ENCODE results near the gene CACNA1C. TPM values are rescaled to one million over a fixed set of nuclear protein-coding genes. Genes with fewer than 3 reads are reported as not detected.

Gene CACNA1C
- total and polyA plus RNA-seq, 10 of the 15 experiments (the other 5 are each of a cell fraction or from before 2014, with no cell fraction given) = under 0.01 to 0.15 (median 0.09) TPM; not detected in 5

DNA sequence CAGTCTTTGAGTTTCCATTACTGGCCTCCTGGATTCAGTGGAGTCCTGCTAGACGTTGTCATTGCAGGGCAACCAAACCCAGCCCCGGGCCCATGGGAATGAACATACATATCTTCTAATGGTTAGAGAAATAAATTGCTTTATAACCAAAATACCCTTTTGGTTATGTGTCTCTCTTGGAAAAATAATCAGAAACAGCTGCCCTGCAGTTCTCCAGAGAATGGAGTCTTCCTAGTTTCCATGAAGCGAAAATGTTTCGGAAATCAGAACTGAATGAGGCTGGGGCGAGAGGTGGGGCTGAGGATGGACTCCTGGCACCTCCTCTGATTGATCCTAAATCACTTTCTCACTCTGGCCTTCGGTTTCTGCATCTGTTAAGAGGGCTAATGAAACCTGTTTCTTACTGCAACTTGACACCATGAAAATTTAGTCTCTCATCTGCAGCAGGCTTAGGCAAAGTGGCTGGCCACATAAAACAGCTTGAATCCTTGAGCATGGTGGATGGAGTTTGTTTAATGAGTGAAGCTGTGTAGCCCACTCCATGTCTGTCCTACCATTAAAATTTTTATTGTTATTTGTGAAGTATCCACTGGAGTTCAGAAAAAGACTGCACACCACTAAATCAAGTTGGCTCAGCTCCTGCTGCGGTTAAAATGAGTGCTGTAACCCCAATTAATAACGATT lies 198.9 kb downstream of the CACNA1C start:
- H3K4me1 ChIP-seq (ENCODE audit: control insufficient read depth, insufficient read depth, low read length) = peaks cover 31% of the 10 kb centered on the region
- 76% methylated on average over 8 of the region's 8 CpGs for WGBS (ENCODE audit: insufficient coverage, insufficient replicate concordance, low lambda C conversion rate, missing lambda C conversion rate)
- TF ChIP-seq RBBP5 (conservative IDR thresholded peaks at IDR 0.05) (no peak), NRF1 (conservative IDR thresholded peaks at IDR 0.05; ENCODE audit: low read depth, low read length) (no peak), HDAC6 (IDR thresholded peaks at IDR 0.05; ENCODE audit: unreplicated experiment) (no peak), GATAD2B (conservative IDR thresholded peaks at IDR 0.05; ENCODE audit: low read depth) (no peak), KDM1A (IDR thresholded peaks at IDR 0.05; ENCODE audit: borderline replicate concordance) (no peak), SREBF2 (IDR thresholded peaks at IDR 0.05; ENCODE audit: low read length) (no peak), KAT2A (conservative IDR thresholded peaks at IDR 0.05; ENCODE audit: control insufficient read depth, low read depth, low read length) (no peak), TAF1 (IDR thresholded peaks at IDR 0.05; ENCODE audit: borderline replicate concordance, low read depth, low read length) (no peak), ZNF622 (IDR thresholded peaks at IDR 0.05) (no peak), ZNF207 (IDR thresholded peaks at IDR 0.05; ENCODE audit: borderline replicate concordance) (no peak), MTA3 (IDR thresholded peaks at IDR 0.05; ENCODE audit: borderline replicate concordance, low read length) (no peak), TARDBP (IDR thresholded peaks at IDR 0.05; ENCODE audit: borderline replicate concordance) (no peak), TCF7 (IDR thresholded peaks at IDR 0.05; ENCODE audit: borderline replicate concordance) (no peak), SMARCA5 (IDR thresholded peaks at IDR 0.05) (no peak), BACH1 (IDR thresholded peaks at IDR 0.05; ENCODE audit: borderline replicate concordance) (no peak)
- TF ChIP-seq, protein P1, sequence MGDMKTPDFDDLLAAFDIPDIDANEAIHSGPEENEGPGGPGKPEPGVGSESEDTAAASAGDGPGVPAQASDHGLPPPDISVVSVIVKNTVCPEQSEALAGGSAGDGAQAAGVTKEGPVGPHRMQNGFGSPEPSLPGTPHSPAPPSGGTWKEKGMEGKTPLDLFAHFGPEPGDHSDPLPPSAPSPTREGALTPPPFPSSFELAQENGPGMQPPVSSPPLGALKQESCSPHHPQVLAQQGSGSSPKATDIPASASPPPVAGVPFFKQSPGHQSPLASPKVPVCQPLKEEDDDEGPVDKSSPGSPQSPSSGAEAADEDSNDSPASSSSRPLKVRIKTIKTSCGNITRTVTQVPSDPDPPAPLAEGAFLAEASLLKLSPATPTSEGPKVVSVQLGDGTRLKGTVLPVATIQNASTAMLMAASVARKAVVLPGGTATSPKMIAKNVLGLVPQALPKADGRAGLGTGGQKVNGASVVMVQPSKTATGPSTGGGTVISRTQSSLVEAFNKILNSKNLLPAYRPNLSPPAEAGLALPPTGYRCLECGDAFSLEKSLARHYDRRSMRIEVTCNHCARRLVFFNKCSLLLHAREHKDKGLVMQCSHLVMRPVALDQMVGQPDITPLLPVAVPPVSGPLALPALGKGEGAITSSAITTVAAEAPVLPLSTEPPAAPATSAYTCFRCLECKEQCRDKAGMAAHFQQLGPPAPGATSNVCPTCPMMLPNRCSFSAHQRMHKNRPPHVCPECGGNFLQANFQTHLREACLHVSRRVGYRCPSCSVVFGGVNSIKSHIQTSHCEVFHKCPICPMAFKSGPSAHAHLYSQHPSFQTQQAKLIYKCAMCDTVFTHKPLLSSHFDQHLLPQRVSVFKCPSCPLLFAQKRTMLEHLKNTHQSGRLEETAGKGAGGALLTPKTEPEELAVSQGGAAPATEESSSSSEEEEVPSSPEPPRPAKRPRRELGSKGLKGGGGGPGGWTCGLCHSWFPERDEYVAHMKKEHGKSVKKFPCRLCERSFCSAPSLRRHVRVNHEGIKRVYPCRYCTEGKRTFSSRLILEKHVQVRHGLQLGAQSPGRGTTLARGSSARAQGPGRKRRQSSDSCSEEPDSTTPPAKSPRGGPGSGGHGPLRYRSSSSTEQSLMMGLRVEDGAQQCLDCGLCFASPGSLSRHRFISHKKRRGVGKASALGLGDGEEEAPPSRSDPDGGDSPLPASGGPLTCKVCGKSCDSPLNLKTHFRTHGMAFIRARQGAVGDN (IDR thresholded peaks at IDR 0.05) = no peak
- TF ChIP-seq, protein P2, sequence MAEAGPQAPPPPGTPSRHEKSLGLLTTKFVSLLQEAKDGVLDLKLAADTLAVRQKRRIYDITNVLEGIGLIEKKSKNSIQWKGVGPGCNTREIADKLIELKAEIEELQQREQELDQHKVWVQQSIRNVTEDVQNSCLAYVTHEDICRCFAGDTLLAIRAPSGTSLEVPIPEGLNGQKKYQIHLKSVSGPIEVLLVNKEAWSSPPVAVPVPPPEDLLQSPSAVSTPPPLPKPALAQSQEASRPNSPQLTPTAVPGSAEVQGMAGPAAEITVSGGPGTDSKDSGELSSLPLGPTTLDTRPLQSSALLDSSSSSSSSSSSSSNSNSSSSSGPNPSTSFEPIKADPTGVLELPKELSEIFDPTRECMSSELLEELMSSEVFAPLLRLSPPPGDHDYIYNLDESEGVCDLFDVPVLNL (IDR thresholded peaks at IDR 0.05; ENCODE audit: low read depth, low read length) = no peak
- TF ChIP-seq, protein P3, sequence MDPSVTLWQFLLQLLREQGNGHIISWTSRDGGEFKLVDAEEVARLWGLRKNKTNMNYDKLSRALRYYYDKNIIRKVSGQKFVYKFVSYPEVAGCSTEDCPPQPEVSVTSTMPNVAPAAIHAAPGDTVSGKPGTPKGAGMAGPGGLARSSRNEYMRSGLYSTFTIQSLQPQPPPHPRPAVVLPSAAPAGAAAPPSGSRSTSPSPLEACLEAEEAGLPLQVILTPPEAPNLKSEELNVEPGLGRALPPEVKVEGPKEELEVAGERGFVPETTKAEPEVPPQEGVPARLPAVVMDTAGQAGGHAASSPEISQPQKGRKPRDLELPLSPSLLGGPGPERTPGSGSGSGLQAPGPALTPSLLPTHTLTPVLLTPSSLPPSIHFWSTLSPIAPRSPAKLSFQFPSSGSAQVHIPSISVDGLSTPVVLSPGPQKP (IDR thresholded peaks at IDR 0.05; ENCODE audit: low read depth, low read length) = no peak
- TF ChIP-seq, protein P4, sequence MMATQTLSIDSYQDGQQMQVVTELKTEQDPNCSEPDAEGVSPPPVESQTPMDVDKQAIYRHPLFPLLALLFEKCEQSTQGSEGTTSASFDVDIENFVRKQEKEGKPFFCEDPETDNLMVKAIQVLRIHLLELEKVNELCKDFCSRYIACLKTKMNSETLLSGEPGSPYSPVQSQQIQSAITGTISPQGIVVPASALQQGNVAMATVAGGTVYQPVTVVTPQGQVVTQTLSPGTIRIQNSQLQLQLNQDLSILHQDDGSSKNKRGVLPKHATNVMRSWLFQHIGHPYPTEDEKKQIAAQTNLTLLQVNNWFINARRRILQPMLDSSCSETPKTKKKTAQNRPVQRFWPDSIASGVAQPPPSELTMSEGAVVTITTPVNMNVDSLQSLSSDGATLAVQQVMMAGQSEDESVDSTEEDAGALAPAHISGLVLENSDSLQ (IDR thresholded peaks at IDR 0.05) = no peak

More for the DNA sequence above, 198.9 kb downstream of the CACNA1C start:
- FAIRE-seq = no peak
- Histone ChIP-seq H4K20me1 (ENCODE audit: control insufficient read depth, insufficient read depth) (no peaks in the 10 kb centered on the region), H3K27ac (ENCODE audit: control insufficient read depth, insufficient read depth) (no peak overlapping the region), H3K27me3 (replicated peaks in 1 of 2; ENCODE audit: control insufficient read depth in 2 of 2, insufficient read depth in 2 of 2, low read length in 1 of 2) (no peaks in the 10 kb centered on the region), H3K9ac (ENCODE audit: control insufficient read depth, insufficient read depth, low read length) (no peak overlapping the region), H2AFZ (ENCODE audit: control insufficient read depth, low read depth, low read length) (no peak overlapping the region), H3K79me2 (ENCODE audit: control insufficient read depth, insufficient read depth, low read length) (no peaks in the 10 kb centered on the region), H3K4me3 (no peak overlapping the region), H3K36me3 (ENCODE audit: control insufficient read depth in 2 of 2, insufficient read depth in 2 of 2, low read length in 1 of 2) (no peaks in the 10 kb centered on the region), H3K4me2 (ENCODE audit: control insufficient read depth, insufficient read depth) (no peak overlapping the region), H3K9me3 (replicated peaks; ENCODE audit: control insufficient read depth, insufficient read depth, low read length) (no peaks in the 10 kb centered on the region; the same call in 2 of the 3 replicates)
- POLR2A ChIA-PET = no interaction called here
- intact Hi-C loops (cut with micrococcal nuclease; ENCODE audit: unreplicated experiment) = no loop called here
- SMC1A ChIA-PET (ENCODE audit: uncharacterized antibody, unreplicated experiment) = interaction anchor here (1.1 kb wide), 1 partner anchor 100 kb away, joined by 4 read pairs; no protein-coding TSS in a partner anchor
- RAD21 ChIA-PET (ENCODE audit: unreplicated experiment) = no interaction called here
- no peak for DNase-seq (ENCODE audit: low read depth, low spot score)
- no peak for ATAC-seq
- in situ Hi-C loops (cut with MboI) = no loop called here
- CTCF ChIA-PET = interaction anchor here (1.6 kb wide), 1 partner anchor 13 kb away, joined by 4 read pairs; no protein-coding TSS in a partner anchor
- BruUV-seq (replicated peaks) = no TSS peak

Data from GM12878 (cell line).